ENCODE results near the gene PDE4D.

DNA sequence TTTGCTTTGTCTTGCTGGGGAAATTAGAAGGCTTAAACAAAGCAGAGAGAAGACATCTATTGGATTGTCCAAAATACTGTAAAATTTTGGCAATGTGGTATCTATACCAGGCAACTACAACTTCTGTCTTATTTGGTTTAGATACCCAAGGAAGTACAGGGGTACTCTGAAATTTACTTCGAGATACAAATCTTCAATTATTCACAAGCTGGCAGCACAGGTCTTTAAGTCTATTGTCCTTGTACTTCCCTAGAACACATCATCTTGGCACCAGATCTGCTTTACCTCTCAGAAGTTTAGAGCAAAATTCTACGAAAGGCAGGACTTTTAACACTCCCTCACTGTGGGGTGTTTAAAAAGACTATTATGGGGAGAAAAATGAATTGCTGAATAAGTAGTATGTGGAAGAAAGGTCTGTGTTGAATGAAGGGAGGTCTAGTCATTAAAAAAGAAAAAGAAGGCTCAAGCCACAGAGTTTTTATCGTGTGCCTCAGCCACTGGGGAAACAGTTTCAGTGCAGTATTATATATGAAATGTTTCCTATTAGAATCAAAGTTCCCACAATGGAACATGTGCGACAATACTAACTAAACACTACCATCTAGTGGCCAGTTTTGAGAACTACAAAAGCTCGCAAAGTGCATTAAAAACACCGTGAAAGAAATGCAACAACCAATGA, 93.7 kb downstream of the PDE4D start:
- TF ChIP-seq POLR2A (IDR thresholded peaks at IDR 0.05) (no peak), CTCF (IDR thresholded peaks at IDR 0.05) (peak; percentile 56 to 79 (median 74))
